AG20443 (cell line): ENCODE data around the gene CAPS.

Source experiments
- DNase-seq: peaks from one replicate; pipeline ENCODE4 v3.0.0; 2012; ENCODE audit warnings: low spot score, mixed read lengths

The CAPS gene

GRCh38 chr19:5934069-5934401, 20.0 kb downstream of the CAPS start:
- no peak for DNase-seq

GRCh38 chr19:5934774-5935472, 20.9 kb downstream of the CAPS start:
- peak; percentile 58 for DNase-seq

GRCh38 chr19:5935473-5936291, 21.6 kb downstream of the CAPS start:
- DNase-seq, result no peak

- DNase-seq, result no peak
Measured at GRCh38 chr19:5936292-5936592, 22.2 kb downstream of the CAPS start.

- no peak for DNase-seq
Measured at GRCh38 chr19:5937550-5937949, 23.5 kb downstream of the CAPS start.

GRCh38 chr19:5940260-5941208, 26.5 kb downstream of the CAPS start:
- DNase-seq, result no peak

- no peak for DNase-seq
Measured at GRCh38 chr19:5941673-5942072, 27.6 kb downstream of the CAPS start.

- DNase-seq, result no peak
Measured at GRCh38 chr19:5943045-5943444, 29.0 kb downstream of the CAPS start.

GRCh38 chr19:5943623-5944022, 29.6 kb downstream of the CAPS start:
- DNase-seq, result no peak

GRCh38 chr19:5947435-5947834, 33.4 kb downstream of the CAPS start:
- peak; percentile 68 for DNase-seq

GRCh38 chr19:5948752-5949564, 34.9 kb downstream of the CAPS start:
- no peak for DNase-seq

- no peak for DNase-seq
Measured at GRCh38 chr19:5949792-5950305, 35.8 kb downstream of the CAPS start.

- DNase-seq, result no peak
Measured at GRCh38 chr19:5950741-5951140, 36.7 kb downstream of the CAPS start.

- DNase-seq, result no peak
Measured at GRCh38 chr19:5951338-5951861, 37.3 kb downstream of the CAPS start.

GRCh38 chr19:5952193-5953029, 38.4 kb downstream of the CAPS start:
- no peak for DNase-seq

GRCh38 chr19:5953030-5953589, 39.1 kb downstream of the CAPS start:
- DNase-seq, result no peak

GRCh38 chr19:5953680-5954213, 39.7 kb downstream of the CAPS start:
- DNase-seq, result peak; percentile 61

GRCh38 chr19:5954293-5954692, 40.2 kb downstream of the CAPS start:
- DNase-seq, result peak; percentile 61

- DNase-seq, result peak; percentile 49
Measured at GRCh38 chr19:5955636-5955935, 41.5 kb downstream of the CAPS start.

GRCh38 chr19:5956323-5956722, 42.3 kb downstream of the CAPS start:
- no peak for DNase-seq
